Vagina (tissue), 2 donors: Measurements from ENCODE around the gene ITPR3.

Source experiments
- CTCF ChIP-seq, 3 experiments: fragments of 450-650 bp in 2 of 3; fragments of 200-600 bp in 1 of 3; sonication (generic) in 1 of 3; IDR thresholded peaks; one replicate each; pipeline ENCODE4 v1.5.1; 2017 to 2019; ENCODE audit warnings: antibody characterized with exemption in 3 of 3, mild to moderate bottlenecking in 2 of 3, moderate library complexity in 2 of 3
- POLR2A ChIP-seq, 2 donors: fragments of 450-650 bp; IDR thresholded peaks; one replicate each; pipeline ENCODE4 v1.6.1; 2017; ENCODE audit warnings: antibody characterized with exemption in 2 of 2, mild to moderate bottlenecking in 2 of 2, moderate library complexity in 2 of 2

- no peak for TF ChIP-seq CTCF (IDR thresholded peaks at IDR 0.05)
- TF ChIP-seq POLR2A (IDR thresholded peaks at IDR 0.05) = no peak
Measured at GRCh38 chr6:33654831-33655554, 33.9 kb downstream of the ITPR3 start.
